Heart left ventricle (tissue), 13 donors: ENCODE data around the gene PTPRD.

ENCODE experiments used
- CTCF ChIP-seq, 12 donors: fragments of 200-600 bp; sonication (generic) in 4 of 12; IDR thresholded peaks; one replicate each; pipeline versions ENCODE4 v1.5.0 to v1.8.0; 2018 to 2022; ENCODE audit warnings: antibody characterized with exemption in 12 of 12, mild to moderate bottlenecking in 5 of 12
- POLR2A ChIP-seq, 2 donors: fragments of 450-650 bp; IDR thresholded peaks; one replicate each; pipeline ENCODE4 v1.6.1; 2017; ENCODE audit warnings: antibody characterized with exemption in 2 of 2, mild to moderate bottlenecking in 2 of 2, moderate library complexity in 2 of 2
- donor health status: ischemic (EF 13 %, LVEDD 7.1; RV severe dilation, severe dysfunction).
- donor health status: DM: no; HTN: yes; CAD: no.
- donor health status: DM: no; HTN: no; CAD: no.
- donor health status: ischemic (EF 25% LVEDD 6.9; RV normal size, moderate dysfunction).
- donor health status: ischemic (EF 25% LVEDD 5.7; RV mildly dilated, moderate dysfunction).
- donor health status: ischemic (EF 35%, LVEDD 5.7; RV mildly dilated, moderate dysfunction).
- donor health status: nonischemic (EF 11% LVEDD 7.7; RV severe dilation, severe dysfunction).
- donor health status: DM: yes; HTN: yes; CAD: no.
- donor health status: PGD.
- donor health status: ischemic (EF 29% LVEDD 5.4; RV normal size, mild dysfunction).
- donor health status: nonischemic (EF 23%, LVEDD 6.1; RV moderate dilation, normal function).

- TF ChIP-seq POLR2A (IDR thresholded peaks at IDR 0.05) (no peak), CTCF (IDR thresholded peaks at IDR 0.05) (no peak)
These were observed 2246.5 kb downstream of the PTPRD start for GRCh38 chr9:8366161-8366926.
